ENCODE results near the gene KPTN.

The KPTN gene

GRCh38 chr19:47512183-47512947 is 28.3 kb upstream of the KPTN start:
- no peak for TF ChIP-seq ZFX (IDR thresholded peaks at IDR 0.05; ENCODE audit: borderline replicate concordance)
- no peak for TF ChIP-seq CTCF (IDR thresholded peaks at IDR 0.05)
- peak overlapping the region; percentile 92 for H3K27ac ChIP-seq

GRCh38 chr19:47511681-47512080 is 27.7 kb upstream of the KPTN start:
- peak overlapping the region; percentile 92 for H3K27ac ChIP-seq
- no peak for TF ChIP-seq ZFX (IDR thresholded peaks at IDR 0.05; ENCODE audit: borderline replicate concordance)
- TF ChIP-seq CTCF (IDR thresholded peaks at IDR 0.05): no peak

- H3K27ac ChIP-seq: peak overlapping the region; percentile 92
- no peak for TF ChIP-seq ZFX (IDR thresholded peaks at IDR 0.05; ENCODE audit: borderline replicate concordance)
- TF ChIP-seq CTCF (IDR thresholded peaks at IDR 0.05): no peak
These were observed 27.1 kb upstream of the KPTN start for GRCh38 chr19:47511128-47511517.

- TF ChIP-seq CTCF (IDR thresholded peaks at IDR 0.05) (0 out of 2 replicates have a peak, but pooled peaks have one; percentile 5), ZFX (IDR thresholded peaks at IDR 0.05; ENCODE audit: borderline replicate concordance) (no peak)
- peak overlapping the region; percentile 92 for H3K27ac ChIP-seq
These were observed 26.6 kb upstream of the KPTN start for GRCh38 chr19:47510516-47511127.

GRCh38 chr19:47509973-47510372 is 26.0 kb upstream of the KPTN start:
- TF ChIP-seq CTCF (IDR thresholded peaks at IDR 0.05) (no peak), ZFX (IDR thresholded peaks at IDR 0.05; ENCODE audit: borderline replicate concordance) (no peak)
- peak overlapping the region; percentile 92 for H3K27ac ChIP-seq

GRCh38 chr19:47509170-47509847 is 25.3 kb upstream of the KPTN start:
- TF ChIP-seq ZFX (IDR thresholded peaks at IDR 0.05; ENCODE audit: borderline replicate concordance) (no peak), CTCF (IDR thresholded peaks at IDR 0.05) (no peak)
- H3K27ac ChIP-seq: peak overlapping the region; percentile 92
